B cell (primary cell): ENCODE measurements around the gene KNG1.

Experiments used
- EZH2 ChIP-seq: IDR thresholded peaks from 2 replicates; pipeline ENCODE4 v1.6.1; 2012; ENCODE audit warnings: borderline replicate concordance, low read depth, mild to moderate bottlenecking, moderate library complexity, low read length; ENCODE audit not compliant: insufficient read depth, poor library complexity, severe bottlenecking
- TF ChIP-seq, protein P1 (sequence below): fragments of 200-600 bp; IDR thresholded peaks from one replicate; pipeline ENCODE4 v1.8.0; 2022; ENCODE audit warnings: antibody characterized with exemption, mild to moderate bottlenecking

DNA sequence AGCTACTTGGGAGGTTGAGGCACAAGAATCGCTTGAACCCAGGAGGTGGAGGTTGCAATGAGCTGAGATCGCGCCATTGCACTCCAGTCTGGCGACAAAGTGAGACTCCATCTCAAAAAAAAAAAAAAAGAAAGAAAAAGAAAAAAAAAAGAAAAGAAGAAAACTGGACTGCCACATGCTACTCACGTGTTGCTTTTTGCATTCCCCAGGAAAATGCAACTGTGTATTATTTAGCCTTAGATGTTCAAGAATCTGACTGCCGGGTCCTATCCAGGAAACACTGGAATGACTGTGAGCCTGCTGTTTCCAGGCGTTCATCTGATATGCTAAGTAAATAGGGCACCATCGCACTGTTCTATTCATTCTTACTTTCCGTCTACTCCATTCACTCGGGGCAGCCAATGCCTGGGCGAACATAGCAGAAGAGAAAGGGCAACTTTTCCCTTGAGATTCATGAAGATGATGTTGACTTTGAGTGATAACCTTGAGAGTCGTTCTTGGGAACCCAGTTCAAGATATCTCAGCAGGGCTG is 30.0 kb upstream of the KNG1 start:
- TF ChIP-seq, protein P1, sequence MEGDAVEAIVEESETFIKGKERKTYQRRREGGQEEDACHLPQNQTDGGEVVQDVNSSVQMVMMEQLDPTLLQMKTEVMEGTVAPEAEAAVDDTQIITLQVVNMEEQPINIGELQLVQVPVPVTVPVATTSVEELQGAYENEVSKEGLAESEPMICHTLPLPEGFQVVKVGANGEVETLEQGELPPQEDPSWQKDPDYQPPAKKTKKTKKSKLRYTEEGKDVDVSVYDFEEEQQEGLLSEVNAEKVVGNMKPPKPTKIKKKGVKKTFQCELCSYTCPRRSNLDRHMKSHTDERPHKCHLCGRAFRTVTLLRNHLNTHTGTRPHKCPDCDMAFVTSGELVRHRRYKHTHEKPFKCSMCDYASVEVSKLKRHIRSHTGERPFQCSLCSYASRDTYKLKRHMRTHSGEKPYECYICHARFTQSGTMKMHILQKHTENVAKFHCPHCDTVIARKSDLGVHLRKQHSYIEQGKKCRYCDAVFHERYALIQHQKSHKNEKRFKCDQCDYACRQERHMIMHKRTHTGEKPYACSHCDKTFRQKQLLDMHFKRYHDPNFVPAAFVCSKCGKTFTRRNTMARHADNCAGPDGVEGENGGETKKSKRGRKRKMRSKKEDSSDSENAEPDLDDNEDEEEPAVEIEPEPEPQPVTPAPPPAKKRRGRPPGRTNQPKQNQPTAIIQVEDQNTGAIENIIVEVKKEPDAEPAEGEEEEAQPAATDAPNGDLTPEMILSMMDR: no peak
- no peak for TF ChIP-seq EZH2
